H1 (cell line): Measurements from ENCODE around the gene HNF4A. TPM values are rescaled to one million over a fixed set of nuclear protein-coding genes. Genes with fewer than 3 reads are reported as not detected.

Experiments used
- CBX5 ChIP-seq: fragments of 300-800, 300-1000 bp; sonication (generic); IDR thresholded peaks from 2 replicates; pipeline ENCODE4 v1.7.1; 2016; ENCODE audit warnings: antibody characterized with exemption, low read length, low read depth
- CEBPB ChIP-seq: IDR thresholded peaks from 2 replicates; pipeline ENCODE4 v1.6.1; 2012; ENCODE audit warnings: low read depth, low read length
- CHD7 ChIP-seq: fragments of 300-600 bp; sonication (generic); IDR thresholded peaks from 2 replicates; pipeline ENCODE4 v1.7.1; 2012; ENCODE audit warnings: low read length, moderate library complexity, mild to moderate bottlenecking, inconsistent platforms; ENCODE audit not compliant: insufficient replicate concordance
- SP1 ChIP-seq: IDR thresholded peaks from 2 replicates; pipeline ENCODE4 v1.6.1; 2011; ENCODE audit warnings: low read depth, low read length
- polyA plus RNA-seq, 7 experiments: library from polyadenylated mRNA; depleted of rRNA in 3 of 7; stranded (reverse) in 5 of 7; unstranded in 2 of 7; fragments of >200 nt in 5 of 7; fragments of 200-250 nt in 2 of 7; gene quantifications; 1 replicate in 5 of 7; 2 replicates in 1 of 7; 4 replicates in 1 of 7; pipeline versions ENCODE4 v1.2.1 to v1.2.3, GENCODE V29; 2011 to 2013; ENCODE audit warnings: missing spikeins in 2 of 7, mixed read lengths in 2 of 7
- total RNA-seq: library from RNA; stranded (reverse); fragmentation: NEBNext Ultra II Directional; extraction: Animal tissue kit (Norgen Biotek cat#: 25700); gene quantifications from 2 replicates; pipeline ENCODE4 v1.2.1, GENCODE V29; 2021

HNF4A gene
- total and polyA plus RNA-seq, 2 of the 8 experiments (the other 6 are each of a cell fraction or from before 2014, with no cell fraction given) = 0.03 TPM; not detected in 1

- no peak for TF ChIP-seq CHD7
- no peak for TF ChIP-seq SP1
- no peak for TF ChIP-seq CBX5
- no peak for TF ChIP-seq CEBPB
These were observed 21.2 kb upstream of the HNF4A start (continued) for GRCh38 chr20:44334306-44334705.
